ENCODE measurements around the gene EXOC8.

DNA sequence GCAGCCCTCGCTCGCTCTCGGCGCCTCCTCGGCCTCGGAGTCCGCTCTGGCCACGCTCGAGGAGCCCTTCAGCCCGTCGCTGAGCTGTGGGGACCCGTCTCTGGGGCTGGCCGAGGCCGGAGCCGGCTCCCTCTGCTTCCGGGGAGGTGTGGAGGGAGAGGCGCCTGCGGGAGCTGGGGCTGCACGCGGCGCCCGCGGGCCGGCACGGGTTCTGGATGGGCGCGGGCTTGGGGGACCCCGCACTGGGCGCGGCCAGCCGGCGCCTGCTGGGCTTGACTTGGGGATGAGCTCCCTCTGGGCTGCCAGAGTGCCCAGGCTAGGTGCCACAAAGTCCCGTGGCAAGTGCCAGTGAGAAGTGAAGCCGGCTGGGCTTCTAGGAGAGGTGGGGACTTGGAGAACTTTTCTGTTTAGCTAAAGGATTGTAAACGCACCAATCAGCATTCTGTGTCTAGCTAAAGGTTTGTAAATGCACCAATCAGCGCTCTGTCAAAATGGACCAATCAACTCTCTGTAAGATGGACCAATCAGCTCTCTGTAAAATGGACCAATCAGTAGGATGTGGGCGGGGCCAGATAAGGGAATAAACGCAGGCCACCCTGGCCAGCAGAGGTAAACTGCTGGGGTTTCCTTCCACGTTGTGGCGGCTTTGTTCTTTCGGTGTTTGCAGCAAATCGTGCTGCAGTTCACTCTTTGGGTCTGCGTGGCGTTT is 20.2 kb downstream of the EXOC8 start:
- TF ChIP-seq, protein P1, sequence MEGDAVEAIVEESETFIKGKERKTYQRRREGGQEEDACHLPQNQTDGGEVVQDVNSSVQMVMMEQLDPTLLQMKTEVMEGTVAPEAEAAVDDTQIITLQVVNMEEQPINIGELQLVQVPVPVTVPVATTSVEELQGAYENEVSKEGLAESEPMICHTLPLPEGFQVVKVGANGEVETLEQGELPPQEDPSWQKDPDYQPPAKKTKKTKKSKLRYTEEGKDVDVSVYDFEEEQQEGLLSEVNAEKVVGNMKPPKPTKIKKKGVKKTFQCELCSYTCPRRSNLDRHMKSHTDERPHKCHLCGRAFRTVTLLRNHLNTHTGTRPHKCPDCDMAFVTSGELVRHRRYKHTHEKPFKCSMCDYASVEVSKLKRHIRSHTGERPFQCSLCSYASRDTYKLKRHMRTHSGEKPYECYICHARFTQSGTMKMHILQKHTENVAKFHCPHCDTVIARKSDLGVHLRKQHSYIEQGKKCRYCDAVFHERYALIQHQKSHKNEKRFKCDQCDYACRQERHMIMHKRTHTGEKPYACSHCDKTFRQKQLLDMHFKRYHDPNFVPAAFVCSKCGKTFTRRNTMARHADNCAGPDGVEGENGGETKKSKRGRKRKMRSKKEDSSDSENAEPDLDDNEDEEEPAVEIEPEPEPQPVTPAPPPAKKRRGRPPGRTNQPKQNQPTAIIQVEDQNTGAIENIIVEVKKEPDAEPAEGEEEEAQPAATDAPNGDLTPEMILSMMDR (IDR thresholded peaks at IDR 0.05): no peak
- no peak for TF ChIP-seq EZH2 (IDR thresholded peaks at IDR 0.05; ENCODE audit: borderline replicate concordance, insufficient read depth, low read depth, low read length, poor library complexity, severe bottlenecking)

All from B cell (primary cell).